Stimulated activated CD4-positive, alpha-beta T cell treated with anti-CD3 and anti-CD28 coated beads, Interleukin-2, amount 100 ng/mL, for 24 hours (primary cell): Measurements from ENCODE around the gene NOP14.
"Not testable (repeated sequence)": the region's sequence is repeated elsewhere in the genome, so short reads cannot be mapped to it uniquely, and the experiment has no call there.

Experiments used
- DNase-seq, 2 donors: peaks; one replicate each; pipeline ENCODE4 v3.0.0-alpha.2; 2020

The NOP14 gene

GRCh38 chr4:2941138-2942036, 21.8 kb downstream of the NOP14 start:
- DNase-seq, result peak in 1 of 2 donors; percentile 17

- peak in 1 of 2 donors; percentile 17 for DNase-seq
Observed at GRCh38 chr4:2940267-2941137, 22.7 kb downstream of the NOP14 start.

GRCh38 chr4:2939383-2940243, 23.6 kb downstream of the NOP14 start:
- peak in 1 of 2 donors; percentile 37 for DNase-seq

- DNase-seq, result no peak
Observed at GRCh38 chr4:2938906-2939305, 24.3 kb downstream of the NOP14 start.

GRCh38 chr4:2938411-2938810, 24.8 kb downstream of the NOP14 start:
- DNase-seq, result not testable (repeated sequence)

GRCh38 chr4:2937986-2938385, 25.2 kb downstream of the NOP14 start:
- DNase-seq, result no peak

- DNase-seq, result no peak
Observed at GRCh38 chr4:2937146-2937857, 25.9 kb downstream of the NOP14 start.

GRCh38 chr4:2936773-2937145, 26.4 kb downstream of the NOP14 start:
- peak; percentile 66 to 67 for DNase-seq

- DNase-seq, result peak; percentile 78 to 79
Observed at GRCh38 chr4:2935762-2936743, 27.2 kb downstream of the NOP14 start.

GRCh38 chr4:2934813-2935761, 28.1 kb downstream of the NOP14 start:
- peak; percentile 98 to 99 for DNase-seq

- peak; percentile 48 to 66 for DNase-seq
Observed at GRCh38 chr4:2934077-2934812, 29.0 kb downstream of the NOP14 start.

GRCh38 chr4:2933566-2934076, 29.6 kb downstream of the NOP14 start:
- no peak for DNase-seq

- DNase-seq, result no peak
Observed at GRCh38 chr4:2932951-2933565, 30.1 kb downstream of the NOP14 start.

GRCh38 chr4:2932321-2932950, 30.8 kb downstream of the NOP14 start:
- no peak for DNase-seq

- peak; percentile 51 to 62 for DNase-seq
Observed at GRCh38 chr4:2931512-2932301, 31.5 kb downstream of the NOP14 start.

GRCh38 chr4:2930758-2931511, 32.3 kb downstream of the NOP14 start:
- DNase-seq, result no peak
